LNCAP (cell line): ENCODE results near the gene ZMYND15.

Experiments used
- TF ChIP-seq, protein P1 (sequence below): fragments of 450-650 bp; IDR thresholded peaks from 2 replicates; pipeline ENCODE4 v1.5.1; 2017; ENCODE audit warnings: mild to moderate bottlenecking

ZMYND15 gene

GRCh38 chr17:4753392-4753791, 13.8 kb downstream of the ZMYND15 start:
- TF ChIP-seq, protein P1, sequence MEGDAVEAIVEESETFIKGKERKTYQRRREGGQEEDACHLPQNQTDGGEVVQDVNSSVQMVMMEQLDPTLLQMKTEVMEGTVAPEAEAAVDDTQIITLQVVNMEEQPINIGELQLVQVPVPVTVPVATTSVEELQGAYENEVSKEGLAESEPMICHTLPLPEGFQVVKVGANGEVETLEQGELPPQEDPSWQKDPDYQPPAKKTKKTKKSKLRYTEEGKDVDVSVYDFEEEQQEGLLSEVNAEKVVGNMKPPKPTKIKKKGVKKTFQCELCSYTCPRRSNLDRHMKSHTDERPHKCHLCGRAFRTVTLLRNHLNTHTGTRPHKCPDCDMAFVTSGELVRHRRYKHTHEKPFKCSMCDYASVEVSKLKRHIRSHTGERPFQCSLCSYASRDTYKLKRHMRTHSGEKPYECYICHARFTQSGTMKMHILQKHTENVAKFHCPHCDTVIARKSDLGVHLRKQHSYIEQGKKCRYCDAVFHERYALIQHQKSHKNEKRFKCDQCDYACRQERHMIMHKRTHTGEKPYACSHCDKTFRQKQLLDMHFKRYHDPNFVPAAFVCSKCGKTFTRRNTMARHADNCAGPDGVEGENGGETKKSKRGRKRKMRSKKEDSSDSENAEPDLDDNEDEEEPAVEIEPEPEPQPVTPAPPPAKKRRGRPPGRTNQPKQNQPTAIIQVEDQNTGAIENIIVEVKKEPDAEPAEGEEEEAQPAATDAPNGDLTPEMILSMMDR: no peak

DNA sequence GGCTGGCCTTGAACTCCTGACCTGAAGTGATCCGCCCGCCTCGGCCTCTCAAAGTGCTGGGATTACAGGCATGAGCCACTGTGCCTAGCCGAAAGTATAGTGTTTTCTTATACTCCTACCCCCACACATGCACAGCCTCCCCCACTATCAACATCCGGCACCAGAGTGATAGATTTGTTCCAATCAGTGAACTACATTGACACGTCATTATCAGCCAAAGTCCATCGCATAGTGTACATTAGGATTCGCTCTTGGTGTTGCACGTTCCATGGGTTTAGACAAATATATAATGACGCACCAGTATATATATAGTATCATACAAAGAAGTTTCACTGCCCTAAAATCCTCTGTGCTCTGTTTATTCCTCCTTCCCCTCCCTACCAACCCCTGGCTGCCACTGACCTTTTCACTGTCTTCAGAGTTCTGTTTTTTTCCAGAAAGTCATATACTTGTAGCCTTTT, 20.2 kb downstream of the ZMYND15 start:
- TF ChIP-seq, protein P1: no peak

- TF ChIP-seq, protein P1: no peak
Observed at GRCh38 chr17:4764595-4764994, 25.0 kb downstream of the ZMYND15 start.

GRCh38 chr17:4766201-4766600, 26.6 kb downstream of the ZMYND15 start:
- TF ChIP-seq, protein P1: no peak

GRCh38 chr17:4766723-4767122, 27.1 kb downstream of the ZMYND15 start:
- TF ChIP-seq, protein P1: no peak

DNA sequence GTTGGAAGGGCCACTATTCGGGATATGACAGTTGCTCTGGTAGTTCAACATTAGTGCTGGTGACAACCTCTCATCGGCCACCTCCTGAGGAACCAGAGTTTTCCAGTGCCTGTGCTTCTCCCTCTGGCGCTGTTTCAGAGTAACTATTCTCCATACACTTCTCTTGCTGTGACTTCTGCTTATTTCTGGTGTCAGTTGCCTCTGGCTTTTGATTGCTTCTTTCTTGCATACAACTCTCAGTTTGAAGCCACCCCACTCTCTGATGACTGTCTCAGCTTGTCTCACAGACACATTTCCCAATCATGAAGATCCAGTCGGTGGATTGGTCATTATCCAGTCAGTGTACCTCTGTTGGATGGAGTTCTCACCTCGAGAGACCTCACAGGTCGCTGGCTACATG, 28.7 kb downstream of the ZMYND15 start:
- TF ChIP-seq, protein P1: no peak

DNA sequence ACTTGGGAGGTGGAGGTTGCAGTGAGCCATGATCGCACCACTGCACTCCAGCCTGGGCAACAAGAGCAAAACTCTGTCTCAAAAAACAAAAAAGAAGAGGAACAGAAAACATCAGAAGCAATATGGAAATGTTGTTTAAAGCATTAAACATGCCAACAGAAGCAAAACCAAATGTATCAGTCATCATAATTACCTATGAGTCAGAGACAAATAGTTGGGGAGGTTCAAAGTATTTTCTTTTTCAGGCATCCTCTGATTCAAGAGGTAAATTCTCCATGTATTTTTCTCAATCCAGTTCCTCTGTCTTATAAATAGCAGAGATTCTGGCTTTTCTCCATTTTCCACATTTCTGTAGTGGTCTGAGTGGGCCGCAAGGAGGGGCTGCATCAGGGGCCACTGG, 30.0 kb downstream of the ZMYND15 start:
- TF ChIP-seq, protein P1: no peak
